Astrocyte (in vitro differentiated cells and primary cell): Measurements from ENCODE around the gene PEAR1. TPM values are rescaled to one million over a fixed set of nuclear protein-coding genes. Genes with fewer than 3 reads are reported as not detected.

Experiments used
- DNase-seq: peaks from one replicate; pipeline ENCODE4 v3.0.0-alpha.2; 2010; ENCODE audit warnings: low read depth
- FAIRE-seq: peaks from 2 replicates; lab custom pipeline; 2011; peaks lifted over from hg19 to GRCh38; lab: Jason Lieb, UNC
- H2AFZ ChIP-seq: 2 replicates; pipeline ENCODE4 v1.6.0; 2012; ENCODE audit warnings: low read depth, low read length, inconsistent platforms
- H3K27ac ChIP-seq: 2 replicates; pipeline ENCODE4 v1.5.1; 2011; ENCODE audit warnings: low read depth, low read length, inconsistent platforms
- H3K27me3 ChIP-seq: 2 replicates; pipeline ENCODE4 v1.6.0; 2011; ENCODE audit warnings: low read length, inconsistent platforms; ENCODE audit not compliant: insufficient read depth
- H3K36me3 ChIP-seq: 2 replicates; pipeline ENCODE4 v1.5.1; 2011; ENCODE audit warnings: low read length, inconsistent platforms; ENCODE audit not compliant: insufficient read depth
- H3K4me1 ChIP-seq: 2 replicates; pipeline ENCODE4 v1.5.1; 2011; ENCODE audit warnings: low read length, inconsistent platforms; ENCODE audit not compliant: insufficient read depth
- H3K4me2 ChIP-seq: 2 replicates; pipeline ENCODE4 v1.6.0; 2012; ENCODE audit warnings: low read length, inconsistent platforms
- H3K4me3 ChIP-seq: 2 replicates; pipeline ENCODE4 v1.5.1; 2011; ENCODE audit warnings: low read depth, mild to moderate bottlenecking, low read length, inconsistent platforms; ENCODE audit not compliant: insufficient read depth
- H3K79me2 ChIP-seq: 2 replicates; pipeline ENCODE4 v1.6.0; 2012; ENCODE audit warnings: mild to moderate bottlenecking, low read length, inconsistent platforms; ENCODE audit not compliant: insufficient read depth
- H3K9ac ChIP-seq: 2 replicates; pipeline ENCODE4 v1.6.0; 2012; ENCODE audit warnings: mild to moderate bottlenecking, low read length, inconsistent platforms
- H3K9me3 ChIP-seq: 2 replicates; pipeline ENCODE4 v1.5.1; 2012; ENCODE audit warnings: low read depth, mild to moderate bottlenecking, low read length, inconsistent platforms; ENCODE audit not compliant: insufficient read depth
- H4K20me1 ChIP-seq: 2 replicates; pipeline ENCODE4 v1.6.0; 2012; ENCODE audit warnings: low read length, inconsistent platforms; ENCODE audit not compliant: insufficient read depth
- H3K27ac Mint-ChIP-seq: one replicate; pipeline ENCODE4 v1.8.0; 2021; ENCODE audit warnings: mild to moderate bottlenecking, mixed read lengths; ENCODE audit not compliant: unreplicated experiment
- H3K27me3 Mint-ChIP-seq: one replicate; pipeline ENCODE4 v1.8.0; 2021; ENCODE audit warnings: low read depth, mixed read lengths; ENCODE audit not compliant: unreplicated experiment
- H3K36me3 Mint-ChIP-seq: one replicate; pipeline ENCODE4 v1.8.0; 2021; ENCODE audit warnings: low read depth, mixed read lengths; ENCODE audit not compliant: unreplicated experiment
- H3K4me1 Mint-ChIP-seq: one replicate; pipeline ENCODE4 v1.8.0; 2021; ENCODE audit warnings: low read depth, mixed read lengths; ENCODE audit not compliant: unreplicated experiment
- H3K4me3 Mint-ChIP-seq: one replicate; pipeline ENCODE4 v1.8.0; 2021; ENCODE audit warnings: mild to moderate bottlenecking, moderate library complexity, mixed read lengths; ENCODE audit not compliant: unreplicated experiment
- H3K9me3 Mint-ChIP-seq: one replicate; pipeline ENCODE4 v1.8.0; 2021; ENCODE audit warnings: mild to moderate bottlenecking, mixed read lengths; ENCODE audit not compliant: unreplicated experiment
- EZH2 ChIP-seq: IDR thresholded peaks from 2 replicates; pipeline ENCODE4 v1.6.1; 2012; ENCODE audit warnings: mild to moderate bottlenecking, low read length, inconsistent platforms; ENCODE audit not compliant: insufficient read depth
- microRNA-seq: library from miRNA; unstranded; fragments of <30 nt; microRNA quantifications from one replicate; pipeline ENCODE4 v1.2.0, GENCODE V29; 2020
- total RNA-seq: library from RNA; stranded (reverse); gene quantifications from 2 replicates; pipeline ENCODE4 v1.2.1, GENCODE V29; 2021
- TF ChIP-seq, protein P1 (sequence below): IDR thresholded peaks from 2 replicates; pipeline ENCODE4 v1.5.1; 2011; ENCODE audit warnings: low read depth, mild to moderate bottlenecking, inconsistent platforms, low read length, moderate library complexity; ENCODE audit not compliant: insufficient read depth

The PEAR1 gene
- total RNA-seq, 1 donor from 2014 or later, result 17.3 TPM

DNA sequence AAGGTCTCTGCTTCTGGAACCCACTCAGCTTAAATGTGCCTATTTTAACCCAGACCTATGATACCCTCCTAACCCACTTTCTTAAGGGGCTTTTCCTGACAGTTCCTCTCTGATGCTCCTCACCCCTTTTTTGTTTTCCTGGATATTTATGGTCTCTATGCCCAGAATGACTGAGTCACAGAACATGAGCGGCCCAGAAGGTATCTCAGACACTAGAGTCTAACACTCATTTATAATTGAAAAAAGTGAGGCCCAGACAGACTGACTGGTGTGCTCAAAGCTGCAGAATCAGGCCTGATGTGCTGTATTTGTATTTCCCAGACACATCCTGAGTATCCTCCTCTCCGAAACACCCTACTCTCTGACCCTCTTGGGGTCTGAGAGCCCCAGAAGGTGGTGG, 70.9 kb downstream of the PEAR1 start:
- no peak overlapping the region for H3K4me2 ChIP-seq
- no peak for TF ChIP-seq EZH2
- TF ChIP-seq, protein P1, sequence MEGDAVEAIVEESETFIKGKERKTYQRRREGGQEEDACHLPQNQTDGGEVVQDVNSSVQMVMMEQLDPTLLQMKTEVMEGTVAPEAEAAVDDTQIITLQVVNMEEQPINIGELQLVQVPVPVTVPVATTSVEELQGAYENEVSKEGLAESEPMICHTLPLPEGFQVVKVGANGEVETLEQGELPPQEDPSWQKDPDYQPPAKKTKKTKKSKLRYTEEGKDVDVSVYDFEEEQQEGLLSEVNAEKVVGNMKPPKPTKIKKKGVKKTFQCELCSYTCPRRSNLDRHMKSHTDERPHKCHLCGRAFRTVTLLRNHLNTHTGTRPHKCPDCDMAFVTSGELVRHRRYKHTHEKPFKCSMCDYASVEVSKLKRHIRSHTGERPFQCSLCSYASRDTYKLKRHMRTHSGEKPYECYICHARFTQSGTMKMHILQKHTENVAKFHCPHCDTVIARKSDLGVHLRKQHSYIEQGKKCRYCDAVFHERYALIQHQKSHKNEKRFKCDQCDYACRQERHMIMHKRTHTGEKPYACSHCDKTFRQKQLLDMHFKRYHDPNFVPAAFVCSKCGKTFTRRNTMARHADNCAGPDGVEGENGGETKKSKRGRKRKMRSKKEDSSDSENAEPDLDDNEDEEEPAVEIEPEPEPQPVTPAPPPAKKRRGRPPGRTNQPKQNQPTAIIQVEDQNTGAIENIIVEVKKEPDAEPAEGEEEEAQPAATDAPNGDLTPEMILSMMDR, result no peak
- H3K27ac Mint-ChIP-seq, result no peak overlapping the region
- no peaks in the 10 kb centered on the region for H3K4me1 ChIP-seq
- H3K27me3 ChIP-seq, result no peaks in the 10 kb centered on the region
- H3K9me3 ChIP-seq, result no peaks in the 10 kb centered on the region
- no peak overlapping the region for H3K27ac ChIP-seq
- FAIRE-seq, result no peak
- no peak overlapping the region for H3K4me3 Mint-ChIP-seq
- H3K9me3 Mint-ChIP-seq, result no peaks in the 10 kb centered on the region
- peaks cover 13% of the 10 kb centered on the region for H3K4me1 Mint-ChIP-seq
- H4K20me1 ChIP-seq, result no peaks in the 10 kb centered on the region
- H3K9ac ChIP-seq, result no peak overlapping the region
- DNase-seq, result no peak
- H3K27me3 Mint-ChIP-seq, result no peaks in the 10 kb centered on the region
- H2AFZ ChIP-seq, result no peak overlapping the region
- H3K4me3 ChIP-seq, result no peak overlapping the region
- peaks cover 38% of the 10 kb centered on the region for H3K36me3 Mint-ChIP-seq
- H3K36me3 ChIP-seq, result peaks cover 32% of the 10 kb centered on the region
- H3K79me2 ChIP-seq, result no peaks in the 10 kb centered on the region

Small RNAs within 50 kb of the gene (microRNA-seq; reads per million reads assigned to microRNA genes)
- gene MIR765, result 2.5 reads per million

Other genes starting within 250 kb of the PEAR1 start
- gene NES, start 216.3 kb upstream of the PEAR1 start, total RNA-seq, result 280 and 310 TPM in 2 replicates
- gene CRABP2, start 188.1 kb upstream of the PEAR1 start, total RNA-seq, result 278 and 339 TPM in 2 replicates
- gene METTL25B, start 165.2 kb upstream of the PEAR1 start, total RNA-seq, result 9.9 and 11.1 TPM in 2 replicates
- 30.1 and 33.4 TPM in 2 replicates for gene ISG20L2, start 165.0 kb upstream of the PEAR1 start, total RNA-seq
- 37.4 and 46.5 TPM in 2 replicates for gene MRPL24, start 152.6 kb upstream of the PEAR1 start, total RNA-seq
- 179 and 190 TPM in 2 replicates for gene HDGF, start 142.0 kb upstream of the PEAR1 start, total RNA-seq
- 75.5 and 78.3 TPM in 2 replicates for gene PRCC, start 126.2 kb upstream of the PEAR1 start, total RNA-seq
- 0.89 and 1.1 TPM in 2 replicates for gene SH2D2A, start 76.9 kb upstream of the PEAR1 start, total RNA-seq
- 0.05 TPM in 1 of 2 replicates, not detected in the other for gene INSRR, start 34.6 kb upstream of the PEAR1 start, total RNA-seq
- 0.10 and 0.27 TPM in 2 replicates for gene NTRK1, start 32.9 kb upstream of the PEAR1 start, total RNA-seq
- 0.14 TPM in 1 of 2 replicates, not detected in the other for gene LRRC71, start 26.9 kb downstream of the PEAR1 start, total RNA-seq
- gene ARHGEF11, start 152.0 kb downstream of the PEAR1 start, total RNA-seq, result 24.4 and 29.2 TPM in 2 replicates
- gene ETV3L, start 206.1 kb downstream of the PEAR1 start, total RNA-seq, result not detected in 2 replicates
- 35.4 and 37.5 TPM in 2 replicates for gene ETV3, start 244.7 kb downstream of the PEAR1 start, total RNA-seq